ENCODE data around the gene SESTD1.

SESTD1 gene

DNA sequence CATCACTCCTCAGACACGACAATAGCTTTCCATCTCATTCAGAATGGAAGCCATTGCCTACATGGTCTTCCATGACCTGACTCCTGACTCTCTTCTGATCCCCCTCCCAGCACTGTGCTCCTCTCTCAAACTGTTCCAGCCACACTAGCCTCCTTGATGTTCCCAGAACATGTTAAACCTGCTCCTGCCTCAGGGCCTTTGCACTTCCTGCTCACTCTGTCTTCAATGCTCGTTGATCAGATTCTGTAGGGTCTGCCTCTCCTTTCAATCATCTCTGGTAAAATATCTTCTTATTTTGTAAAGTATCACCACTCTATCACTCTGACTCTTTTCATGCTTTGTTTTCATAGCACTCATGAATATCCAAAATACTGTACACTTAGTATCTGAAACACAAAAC lies 84.9 kb downstream of the SESTD1 start:
- DNase-seq = no peak

DNA sequence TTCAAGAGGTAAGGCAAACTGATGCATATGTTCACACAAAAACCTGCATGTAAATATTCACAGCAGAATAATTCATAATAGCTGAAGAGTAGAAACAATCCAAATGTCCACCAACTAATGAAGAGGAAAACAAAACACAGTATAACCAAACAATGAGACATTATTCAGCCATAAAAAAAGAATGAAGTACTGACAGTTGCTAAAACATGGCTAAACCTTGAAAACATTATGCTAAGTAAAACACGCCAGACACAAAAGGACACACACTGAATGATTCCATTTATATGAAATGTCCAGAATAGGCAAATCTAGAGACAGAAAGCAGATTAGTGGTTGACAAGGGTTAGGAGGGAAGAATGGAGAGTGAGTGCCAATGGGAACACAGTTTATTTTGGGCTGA lies 86.9 kb downstream of the SESTD1 start:
- no peak for DNase-seq

DNA sequence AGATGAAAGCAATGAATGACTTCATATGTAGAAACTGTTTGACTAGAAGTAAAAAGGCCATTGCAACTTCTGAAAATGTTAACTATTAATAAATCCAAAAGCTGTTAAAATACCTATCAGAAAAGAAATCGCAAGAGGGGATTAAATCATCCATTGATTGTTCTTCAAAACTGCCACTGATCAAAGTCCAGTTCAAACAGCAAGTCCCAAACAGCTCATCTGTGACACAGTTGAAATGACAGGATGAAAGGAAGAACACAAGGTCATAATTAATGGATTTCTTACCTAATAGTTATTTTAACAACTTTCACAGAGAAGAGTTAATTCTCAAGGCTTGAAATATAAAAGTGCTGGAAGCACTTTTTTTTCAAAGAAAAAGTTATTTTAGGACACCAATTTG lies 90.4 kb downstream of the SESTD1 start:
- DNase-seq = no peak

DNA sequence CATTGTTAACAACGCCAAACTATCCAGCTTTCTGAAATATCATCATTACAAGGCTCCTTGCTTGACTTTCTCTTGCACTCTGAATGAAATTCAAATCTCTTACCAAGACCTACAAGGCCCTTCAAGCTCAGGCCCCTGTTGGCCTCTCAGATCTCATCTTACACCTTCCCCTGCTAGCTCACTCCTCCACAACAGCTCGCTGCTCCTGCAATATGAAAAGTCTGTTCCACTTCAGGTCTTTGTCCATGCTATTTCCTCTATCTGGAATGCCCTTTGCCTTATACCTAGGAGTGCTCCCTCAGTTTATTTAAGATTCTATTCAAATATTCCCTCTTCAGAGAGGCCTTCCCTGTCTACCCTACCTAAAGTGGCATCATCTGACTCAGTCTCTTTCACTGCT lies 91.7 kb downstream of the SESTD1 start:
- DNase-seq = no peak

DNA sequence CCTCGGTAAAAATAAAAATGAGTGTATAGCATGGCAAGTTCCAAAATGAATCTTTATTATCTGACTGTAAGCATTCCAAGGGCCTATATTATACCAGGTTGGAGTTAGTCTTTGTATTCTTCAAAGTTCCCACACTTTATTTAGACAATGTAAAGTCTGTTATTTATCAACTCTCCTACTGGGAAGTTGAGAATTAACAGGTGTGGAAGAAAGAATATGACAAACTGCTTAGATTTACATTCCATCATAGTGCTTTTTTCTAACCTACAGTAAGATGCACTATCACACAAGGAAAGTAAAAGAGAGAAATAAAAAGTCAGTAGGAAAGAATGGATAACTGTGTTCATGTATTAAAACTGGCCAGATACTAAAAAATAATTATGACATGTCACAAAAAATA lies 93.3 kb downstream of the SESTD1 start:
- no peak for DNase-seq

DNA sequence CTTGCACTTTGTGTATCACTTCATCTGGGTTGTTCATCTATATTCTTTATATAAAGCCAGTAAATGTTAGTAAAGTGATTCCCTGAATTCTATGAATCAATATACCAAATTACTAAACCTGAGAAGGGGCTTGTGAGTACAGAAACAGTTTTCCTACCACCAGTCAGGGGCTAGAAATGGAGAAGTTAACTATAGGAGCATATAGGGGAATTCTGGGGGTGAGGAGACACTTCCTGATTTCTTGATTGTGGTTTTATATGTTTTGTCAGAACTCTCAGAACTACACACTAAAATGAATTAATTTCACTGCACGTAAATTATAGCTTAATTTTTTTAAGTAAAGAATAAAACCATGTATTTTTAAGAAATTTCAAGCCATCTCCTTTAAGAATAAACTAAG lies 93.7 kb downstream of the SESTD1 start:
- peak in 1 of 2 donors; percentile 0 for DNase-seq

DNA sequence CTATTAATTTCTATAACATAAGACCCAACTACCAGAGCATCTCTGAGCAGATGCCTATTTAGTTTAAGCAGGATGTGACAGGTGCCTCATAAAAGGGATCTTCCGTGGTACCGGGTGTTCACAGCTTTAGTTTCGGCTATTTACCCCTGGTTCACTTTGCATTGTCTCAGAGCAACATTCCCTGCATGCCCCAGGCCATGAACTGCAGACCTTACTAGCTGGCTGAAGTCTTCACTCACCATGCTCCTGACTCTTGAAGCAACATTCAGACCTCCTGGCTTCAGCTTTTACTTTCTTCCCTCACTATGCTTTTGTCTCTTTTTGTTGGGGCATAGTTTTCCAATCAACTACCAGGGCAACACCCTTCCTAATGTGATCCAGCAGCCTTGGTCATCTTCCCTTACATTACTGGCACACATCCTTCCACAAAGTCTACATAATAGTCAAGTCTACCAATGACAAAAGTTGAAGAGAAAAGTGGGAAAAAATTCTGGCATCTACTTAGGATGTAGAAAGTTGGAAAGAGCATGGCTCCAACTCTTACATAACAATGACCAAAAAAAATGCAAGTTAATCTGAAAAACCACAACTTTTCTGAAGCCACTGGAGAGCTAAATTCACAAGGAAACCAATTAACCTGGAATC lies 99.2 kb downstream of the SESTD1 start:
- DNase-seq = no peak

DNA sequence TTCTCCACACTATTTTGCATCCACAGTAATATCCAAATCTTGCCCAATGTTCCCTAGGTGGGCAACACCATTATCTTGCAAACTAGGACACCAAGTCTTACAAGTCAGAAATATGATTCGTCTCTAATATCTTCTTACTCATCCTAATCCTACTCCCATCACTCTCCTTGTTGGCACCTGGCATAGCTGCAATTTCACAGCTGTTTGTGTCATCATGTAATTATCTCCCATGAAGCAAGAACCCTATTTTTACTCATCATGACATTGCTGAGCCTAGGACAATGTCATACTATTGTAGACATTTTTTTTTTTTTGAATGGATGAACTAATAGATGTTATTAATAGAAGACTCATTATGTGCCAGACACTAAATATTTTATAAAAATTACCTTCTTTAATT lies 123.4 kb downstream of the SESTD1 start:
- DNase-seq = no peak

DNA sequence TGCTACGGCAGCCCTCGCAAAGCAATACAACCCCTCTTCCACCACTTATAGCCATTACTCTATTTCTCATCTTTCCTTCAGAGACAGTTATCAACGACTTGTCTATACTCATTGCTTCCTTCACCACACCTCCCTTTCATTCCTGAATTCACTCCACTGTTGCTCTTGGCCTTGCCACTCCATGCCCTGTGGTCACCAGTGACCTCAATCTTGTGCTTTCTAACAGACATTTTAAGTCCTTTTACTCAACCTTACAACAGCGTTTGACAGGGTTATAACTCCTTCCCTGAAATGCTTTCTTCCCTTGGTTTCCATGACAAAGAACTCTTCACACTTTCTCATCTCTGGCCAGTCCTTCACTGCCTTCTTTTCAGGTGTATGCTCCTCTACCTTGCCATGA lies 124.1 kb downstream of the SESTD1 start:
- DNase-seq = no peak

DNA sequence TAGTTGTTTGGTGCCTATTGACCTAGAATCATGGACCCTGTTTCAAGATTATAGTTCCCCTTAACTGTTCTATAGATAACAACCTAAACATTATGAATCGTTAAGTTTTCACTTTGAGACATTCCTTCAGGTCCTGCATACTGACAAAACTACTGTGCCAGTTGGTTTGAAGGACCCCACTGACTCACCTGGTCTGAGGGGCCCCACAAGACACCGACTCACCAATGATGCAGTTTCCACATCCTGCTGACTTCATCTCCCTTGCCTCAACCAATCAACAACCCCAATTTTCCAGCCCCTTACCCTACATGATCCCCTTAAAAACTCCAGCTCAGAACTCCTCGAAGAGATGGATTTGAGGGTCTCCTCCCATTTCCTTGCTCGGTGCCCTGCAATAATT lies 125.1 kb downstream of the SESTD1 start:
- DNase-seq = no peak

DNA sequence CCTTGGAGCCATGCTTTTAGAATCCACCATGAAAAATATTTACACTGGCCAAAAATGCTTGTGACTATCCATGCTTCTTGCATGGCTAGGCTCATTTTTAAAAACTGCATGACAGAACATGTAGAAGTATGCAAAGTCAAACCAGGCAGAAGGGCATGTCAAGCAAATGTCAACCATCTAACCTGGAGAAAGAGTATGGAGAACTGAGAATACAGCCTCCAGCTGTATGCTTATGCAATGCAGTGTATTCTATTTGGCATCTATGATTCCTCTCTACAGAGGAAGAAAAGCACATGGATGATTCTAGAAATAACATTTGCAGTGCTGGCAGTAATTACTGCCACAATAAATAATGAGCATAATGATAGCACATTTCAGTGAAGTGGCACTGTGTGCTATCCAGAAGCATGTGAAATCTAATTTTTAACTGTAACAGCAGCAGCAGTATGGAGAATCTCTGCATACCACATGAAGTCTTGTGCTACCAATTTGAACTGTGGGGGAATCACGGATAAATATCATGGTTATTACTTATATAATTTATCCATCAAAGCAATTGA lies 127.4 kb downstream of the SESTD1 start:
- no peak for DNase-seq

DNA sequence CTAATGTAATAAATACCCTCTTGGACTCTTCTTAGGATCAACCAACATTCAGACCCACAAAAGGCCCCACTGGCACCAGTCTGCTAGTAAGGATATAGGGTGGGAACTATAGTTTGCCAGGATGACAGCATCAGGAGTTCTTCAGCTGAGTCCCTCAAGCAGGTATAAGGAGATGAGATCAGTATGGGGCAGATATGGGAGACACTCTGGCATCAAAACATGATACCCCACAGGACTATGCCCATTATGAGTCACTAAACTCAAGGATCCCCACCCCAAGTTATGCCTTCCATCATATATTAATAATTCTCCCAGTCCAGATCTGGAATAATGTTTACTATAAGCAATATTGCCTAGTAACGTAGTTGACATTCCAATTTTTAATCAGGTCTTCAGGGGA lies 131.6 kb downstream of the SESTD1 start:
- DNase-seq = no peak

DNA sequence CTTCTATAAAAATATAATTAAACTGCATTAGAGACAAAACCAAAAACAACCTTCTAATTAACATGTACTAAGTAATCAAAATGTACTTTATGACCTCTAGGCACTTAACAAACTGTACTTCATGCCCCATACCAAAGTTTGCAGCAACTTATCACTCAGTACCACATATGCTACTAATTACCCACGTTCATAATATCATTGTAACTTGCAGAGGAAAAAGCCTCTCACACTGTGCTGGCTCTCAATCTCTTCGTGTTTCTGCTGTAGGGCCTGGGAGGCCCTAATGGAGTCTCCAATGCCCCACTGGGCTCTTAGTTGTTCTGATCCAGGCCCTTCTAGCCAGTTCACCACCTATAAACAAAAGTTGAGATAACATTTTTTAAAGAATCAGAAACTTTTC lies 132.6 kb downstream of the SESTD1 start:
- no peak for DNase-seq

DNA sequence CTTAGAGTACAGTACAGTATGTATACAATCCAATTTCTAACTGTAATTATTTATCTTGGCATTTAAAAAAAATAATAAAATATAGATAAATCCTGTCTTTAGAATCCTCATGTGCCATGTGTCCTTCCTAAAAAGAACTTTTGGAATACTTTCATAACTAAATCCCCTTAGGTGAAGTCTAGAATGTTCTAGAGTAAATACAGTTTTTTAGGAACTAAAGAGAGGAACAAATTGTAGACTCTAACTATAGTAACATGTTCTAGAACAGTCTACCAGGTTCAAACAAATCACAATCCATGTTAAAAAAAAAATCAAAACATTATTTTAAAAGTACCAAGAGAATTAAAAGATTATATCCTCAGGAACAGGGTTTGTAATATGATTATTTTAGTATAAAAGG lies 134.1 kb downstream of the SESTD1 start:
- no peak for DNase-seq

DNA sequence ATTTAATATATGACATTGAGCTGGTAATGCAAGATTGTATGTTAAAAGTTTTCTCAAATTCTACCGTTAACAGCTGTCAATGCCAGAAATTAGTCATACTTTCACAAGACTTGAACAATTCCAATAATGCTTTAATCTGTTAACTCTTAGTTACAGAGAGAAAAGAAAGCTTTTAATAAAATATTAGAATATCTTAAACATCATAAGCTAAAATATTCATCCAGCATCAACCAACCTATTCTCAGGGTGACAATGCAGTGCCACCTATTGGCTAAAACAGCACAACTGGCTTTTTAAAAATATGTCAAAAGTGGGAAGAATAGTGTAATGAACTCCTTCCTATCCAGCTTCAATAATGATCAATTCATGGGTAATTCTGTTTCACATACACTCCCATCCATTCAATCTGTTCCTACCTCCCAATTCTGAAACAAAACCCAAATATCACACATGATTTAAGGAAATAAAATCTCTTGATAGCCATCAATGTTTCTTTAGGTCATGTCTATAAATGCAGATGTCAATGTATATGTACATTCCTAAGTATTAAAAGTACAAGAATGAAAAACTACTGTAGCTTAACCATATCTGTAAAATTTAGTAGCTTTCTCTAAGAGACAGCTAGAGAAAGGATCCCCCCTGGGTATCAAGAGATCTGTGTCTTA lies 134.9 kb downstream of the SESTD1 start:
- peak in 1 of 2 donors; percentile 28 for DNase-seq

DNA sequence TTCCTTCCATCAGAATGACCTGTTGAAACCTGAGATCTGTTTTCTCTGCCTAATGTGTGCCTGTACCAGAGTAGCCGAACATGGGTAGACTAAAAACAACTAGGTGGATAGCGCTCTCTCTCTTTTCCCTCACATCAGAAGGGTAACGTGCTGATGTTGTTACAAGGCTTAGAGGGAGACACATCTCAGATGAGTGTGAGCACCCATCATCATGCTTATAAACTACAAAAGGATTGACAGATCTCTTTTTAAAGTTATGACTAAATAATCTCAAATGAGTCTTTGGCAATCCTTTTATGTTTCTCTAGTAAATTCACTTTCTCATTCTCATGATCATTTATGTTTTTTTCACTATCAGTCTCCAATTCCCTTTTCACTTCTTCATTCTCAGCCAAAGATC lies 139.2 kb downstream of the SESTD1 start:
- DNase-seq = no peak

DNA sequence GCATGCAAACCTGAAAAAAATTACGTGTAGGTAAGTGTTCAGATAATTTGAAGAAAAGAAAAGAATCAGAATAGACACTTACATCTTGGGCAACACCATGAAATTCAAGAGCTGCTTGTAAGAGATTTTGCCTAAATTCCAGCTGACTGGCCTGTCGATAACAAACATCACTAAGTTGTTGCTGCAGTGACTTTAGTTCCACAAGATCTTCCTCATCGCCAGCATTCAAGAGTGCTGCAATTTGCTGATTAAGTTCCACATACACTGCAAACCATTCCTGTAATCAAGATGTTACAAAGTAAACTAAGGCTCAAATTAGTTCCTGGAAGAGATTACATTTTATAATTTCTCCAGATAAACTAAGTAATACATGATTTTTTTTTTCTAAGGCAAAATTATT lies 140.3 kb downstream of the SESTD1 start:
- no peak for DNase-seq

DNA sequence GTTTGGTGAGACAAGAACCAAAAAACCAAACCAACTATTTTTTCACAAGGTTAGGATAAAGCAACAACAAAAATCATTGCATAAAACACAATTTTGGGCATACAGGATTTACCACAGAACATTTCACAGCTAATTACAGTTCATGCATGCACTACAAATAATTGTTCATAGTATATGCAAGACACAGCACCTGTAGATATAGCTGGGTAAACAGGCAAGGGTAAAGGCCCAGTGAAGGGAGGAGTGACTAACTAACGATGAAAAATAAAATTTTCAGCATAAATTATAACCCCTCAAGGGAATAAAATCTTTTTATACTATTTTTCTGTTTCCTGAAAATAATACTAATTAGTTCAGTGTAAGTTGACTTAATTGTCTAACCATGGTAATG lies 141.4 kb downstream of the SESTD1 start:
- no peak for DNase-seq

DNA sequence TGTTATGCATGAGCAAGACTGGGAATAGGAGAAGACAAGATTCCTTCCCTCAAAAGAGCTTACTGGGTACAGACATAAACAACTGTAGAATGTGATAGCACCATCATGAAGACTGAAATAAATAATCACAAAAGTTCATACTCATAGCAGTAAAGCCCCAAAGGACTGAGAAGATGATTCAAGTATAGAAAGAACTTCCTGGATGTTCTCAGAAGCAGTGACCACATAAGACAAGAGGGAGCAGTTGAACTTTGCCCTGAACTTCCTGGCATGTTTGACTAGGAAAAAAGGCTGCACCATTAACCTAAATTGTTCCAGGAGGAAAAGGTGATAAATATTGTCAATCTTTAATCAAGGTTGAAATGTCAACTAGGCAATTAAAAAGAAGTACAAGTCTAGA lies 156.9 kb downstream of the SESTD1 start:
- DNase-seq = no peak

DNA sequence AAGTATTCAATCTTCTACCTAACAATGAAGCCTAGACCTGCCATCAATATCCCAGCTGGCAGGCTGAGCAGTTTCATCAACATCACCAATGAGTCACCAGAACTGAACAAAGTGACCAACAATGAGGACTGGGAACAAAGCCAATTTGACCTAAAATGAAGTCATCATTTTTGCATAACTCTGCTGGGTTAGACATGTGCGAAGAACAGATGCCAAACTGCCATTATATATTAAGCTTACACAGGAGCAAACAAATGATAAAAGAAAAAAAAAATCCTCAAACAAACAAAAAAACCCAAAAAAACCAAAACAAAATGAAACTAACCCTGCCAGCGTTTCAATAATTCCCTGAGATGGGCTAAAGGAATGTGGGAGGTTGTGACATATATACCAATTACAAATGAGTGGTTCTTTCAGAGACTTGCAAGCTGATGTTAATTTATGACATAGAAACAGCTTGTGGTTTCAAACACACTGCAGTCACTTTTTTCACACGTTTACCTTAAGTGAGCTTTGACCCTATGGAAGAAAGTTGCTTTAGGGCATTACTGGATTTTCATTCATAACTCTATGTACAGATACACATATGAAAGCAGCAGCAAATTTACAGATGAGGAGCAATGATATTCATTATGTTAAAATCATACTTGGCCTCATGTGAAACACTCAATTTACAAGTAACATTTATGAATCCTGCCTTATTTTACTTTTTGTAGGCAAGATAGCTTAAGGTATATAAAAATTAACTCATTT lies 157.8 kb downstream of the SESTD1 start:
- no peak for DNase-seq

DNA sequence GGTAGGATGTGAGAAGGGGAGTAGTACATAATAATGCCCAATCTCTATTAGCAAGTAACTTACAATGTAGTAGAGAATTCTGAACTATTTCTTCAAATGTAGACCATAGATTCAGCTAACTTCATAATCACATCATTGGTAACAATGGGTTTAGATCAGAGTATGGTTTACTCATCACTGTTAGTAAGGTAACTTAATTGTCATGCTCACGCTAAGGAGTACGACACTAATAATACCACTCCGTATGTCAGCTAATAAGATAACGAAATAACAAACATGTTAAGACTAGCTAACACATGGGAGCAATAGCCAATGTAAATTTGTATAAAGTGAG lies 158.3 kb downstream of the SESTD1 start:
- DNase-seq = no peak

DNA sequence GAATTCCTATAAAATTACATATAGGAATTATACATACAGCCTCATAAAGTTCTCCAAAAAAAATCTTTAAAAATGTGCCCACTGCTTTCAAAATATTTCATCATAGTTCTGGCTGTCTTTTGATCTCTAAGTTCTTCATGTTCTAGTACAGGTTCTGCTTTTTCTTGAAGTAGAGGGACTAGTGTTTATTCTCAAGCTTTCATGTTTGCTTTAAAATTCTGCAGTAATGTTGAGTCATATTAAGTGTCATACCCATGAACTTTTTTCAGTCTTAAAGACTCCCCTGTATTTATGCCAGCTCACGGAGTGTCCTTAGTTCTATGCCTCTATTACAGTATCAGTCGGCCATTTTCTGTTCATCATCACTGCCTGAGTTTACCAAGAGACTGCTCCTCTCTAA lies 159.9 kb downstream of the SESTD1 start:
- DNase-seq = no peak

DNA sequence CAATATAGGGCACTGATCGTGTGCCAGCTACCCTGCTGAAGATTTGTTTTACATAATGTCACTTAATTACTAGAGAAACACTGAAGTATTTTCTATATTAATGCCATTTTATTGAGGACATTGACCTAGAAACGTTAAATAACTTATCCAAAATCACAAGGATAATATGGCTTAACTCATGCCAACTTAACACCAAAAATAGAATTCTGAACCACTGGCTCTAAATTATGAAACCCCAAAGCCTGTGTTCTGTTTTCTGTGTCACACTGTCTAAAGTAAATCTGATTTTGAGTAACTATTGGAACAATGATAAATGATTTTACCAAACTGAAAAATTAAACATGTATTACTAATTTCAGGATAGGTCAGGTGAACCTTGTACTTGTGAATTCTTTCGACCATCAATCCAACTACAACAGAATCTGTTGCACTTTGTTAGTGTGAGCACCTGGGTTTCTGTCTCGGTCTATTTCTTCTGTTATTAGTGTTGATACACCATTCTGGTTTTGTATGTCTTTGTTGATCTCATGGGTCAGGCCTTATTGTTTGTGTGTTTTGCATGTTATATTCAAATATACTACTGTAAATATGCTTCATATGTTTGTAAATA lies 166.4 kb downstream of the SESTD1 start:
- DNase-seq = no peak

DNA sequence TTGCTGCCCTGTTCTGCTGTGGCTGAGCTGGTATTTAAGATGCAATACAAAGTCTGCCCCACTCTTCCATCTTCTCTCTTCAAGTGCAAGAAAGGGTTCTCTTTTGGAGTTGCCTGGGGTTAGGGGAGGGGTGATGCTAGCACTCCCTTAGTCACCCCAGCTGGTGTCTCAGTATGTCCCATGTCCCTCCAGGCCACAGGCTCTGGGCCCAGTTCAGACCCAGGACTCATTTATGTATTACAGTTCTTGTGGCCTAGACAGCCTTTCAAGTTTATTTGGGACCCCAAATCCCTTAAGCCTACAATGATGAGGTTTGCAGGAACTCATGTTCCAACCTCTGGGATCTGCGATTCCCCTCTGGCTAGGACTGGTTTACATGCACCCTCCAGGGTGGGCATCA lies 167.5 kb downstream of the SESTD1 start:
- DNase-seq = no peak

Measured in CD4-positive, alpha-beta T cell treated with Interleukin-4 for 1 hour (primary cell).